Hematopoietic multipotent progenitor cell treated with erythropoietin and hydrocortisone succinate and interleukin-3 and kit ligand, for 15 days (in vitro differentiated cells): ENCODE measurements around the gene TMEM139.

Experiments
- DNase-seq: peaks from one replicate; pipeline ENCODE4 v3.0.0-alpha.2; 2015; ENCODE audit warnings: low spot score

The TMEM139 gene

DNA sequence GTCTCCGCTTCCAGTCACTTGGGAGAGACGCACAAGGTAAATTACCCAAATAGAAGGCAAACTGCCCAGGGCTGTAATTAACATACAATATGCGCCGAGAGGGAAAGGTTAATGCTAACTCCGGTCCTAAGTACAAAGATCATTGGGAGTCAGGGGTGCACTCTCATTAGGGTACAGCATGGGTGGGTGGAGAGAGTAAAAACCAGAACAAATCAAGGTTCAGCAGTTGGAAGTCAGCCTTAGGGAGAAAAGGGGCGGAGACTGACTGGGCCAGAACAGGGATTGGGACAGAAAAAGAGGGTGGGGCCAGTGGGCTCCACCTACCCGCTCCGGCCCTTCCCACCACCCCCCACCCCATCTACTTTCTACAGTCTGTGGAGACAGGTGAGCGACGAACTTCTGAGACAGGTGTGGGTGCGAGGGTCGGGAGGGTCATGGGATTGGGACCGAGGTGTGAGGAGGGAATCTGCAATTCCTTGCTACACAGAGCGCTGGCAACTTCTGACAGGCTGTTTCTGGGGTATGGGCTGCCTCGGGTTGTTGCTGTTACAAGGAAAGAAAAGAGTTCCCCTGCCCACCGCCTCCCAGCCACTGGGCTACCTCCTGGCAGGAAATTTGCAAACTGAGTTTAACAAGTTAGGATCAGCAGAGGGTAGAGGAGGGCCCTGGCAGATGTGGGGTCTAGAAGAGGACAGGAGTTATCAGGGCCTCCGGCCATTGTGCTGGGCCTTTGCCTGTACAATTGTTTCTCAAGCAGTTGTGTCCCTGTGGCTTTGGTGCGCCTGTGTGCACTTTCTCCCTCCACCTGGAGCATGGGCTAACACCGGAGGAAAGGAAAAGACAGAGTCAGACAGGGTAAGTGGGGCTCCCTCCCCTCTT is at the start of gene TMEM139:
Gene TMEM139, plus strand, starts transcription at position 368 of the 879 bp plus-strand sequence. CDS start 1,000 bp downstream, outside the sequence.
- no peak for DNase-seq

DNA sequence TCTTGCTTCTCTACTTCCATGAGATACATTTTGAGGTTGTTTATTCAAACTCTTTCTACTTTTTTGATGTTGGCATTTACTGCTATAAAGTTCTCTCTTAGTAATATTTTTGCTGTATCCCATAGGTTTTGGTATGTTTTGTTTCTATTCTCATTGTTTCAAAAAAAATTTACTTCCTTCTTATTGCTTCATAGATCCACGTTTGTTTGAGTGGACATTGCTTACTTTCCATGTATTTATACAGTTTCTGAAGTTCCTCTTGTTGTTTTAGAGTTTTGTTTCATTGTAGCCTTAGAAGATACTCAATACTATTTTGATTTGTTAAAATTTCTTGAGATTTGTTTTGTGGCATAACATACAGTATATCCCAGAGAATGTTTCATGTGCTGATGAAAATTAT is 49.2 kb upstream of the TMEM139 start:
- no peak for DNase-seq

DNA sequence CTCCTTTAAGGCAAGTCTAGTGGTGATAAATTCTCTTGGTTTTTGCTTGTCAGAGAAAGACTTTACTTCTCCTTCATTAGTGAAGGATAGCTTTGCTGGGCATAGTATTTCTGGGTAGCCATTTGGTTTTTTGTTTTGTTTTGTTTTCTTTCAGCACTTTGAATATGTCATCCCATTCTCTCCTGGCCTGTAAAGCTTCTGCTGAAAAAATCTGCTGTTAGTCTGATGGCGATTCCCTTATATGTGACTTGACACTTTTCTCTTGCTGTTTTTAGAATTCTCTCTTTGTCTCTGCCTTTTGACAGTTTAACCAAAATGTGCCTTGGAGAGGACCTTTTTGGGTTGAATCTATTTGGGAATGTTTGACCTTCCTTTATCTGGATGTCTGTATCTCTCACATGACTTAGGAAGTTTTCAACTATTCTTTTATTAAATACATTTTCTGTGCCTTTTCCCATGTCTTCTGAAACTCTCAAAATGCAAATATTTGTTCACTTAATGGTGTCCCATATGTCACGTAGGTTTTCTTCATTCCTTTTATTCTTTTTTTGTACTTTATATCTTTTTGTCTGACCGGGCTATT is 48.3 kb upstream of the TMEM139 start:
- DNase-seq = no peak

DNA sequence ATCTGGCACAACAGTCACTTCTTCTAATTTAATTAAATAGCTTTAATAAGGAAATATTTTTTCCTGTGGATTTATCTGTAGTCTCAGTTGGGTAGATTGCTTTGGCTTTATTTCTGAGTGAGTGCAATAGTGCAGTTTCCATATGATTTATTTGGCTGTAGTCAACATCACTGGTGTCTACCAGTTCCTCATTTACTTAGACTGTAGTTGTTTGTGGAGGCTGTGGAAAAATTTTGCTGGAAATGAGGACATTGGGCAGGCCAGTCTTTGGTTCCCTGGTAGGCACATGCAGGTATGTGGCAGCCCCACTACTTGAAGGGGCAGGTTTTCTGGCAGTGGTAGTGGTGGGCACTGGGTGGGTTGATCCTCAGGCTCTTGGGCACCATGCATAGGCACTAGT is 47.4 kb upstream of the TMEM139 start:
- DNase-seq = no peak

DNA sequence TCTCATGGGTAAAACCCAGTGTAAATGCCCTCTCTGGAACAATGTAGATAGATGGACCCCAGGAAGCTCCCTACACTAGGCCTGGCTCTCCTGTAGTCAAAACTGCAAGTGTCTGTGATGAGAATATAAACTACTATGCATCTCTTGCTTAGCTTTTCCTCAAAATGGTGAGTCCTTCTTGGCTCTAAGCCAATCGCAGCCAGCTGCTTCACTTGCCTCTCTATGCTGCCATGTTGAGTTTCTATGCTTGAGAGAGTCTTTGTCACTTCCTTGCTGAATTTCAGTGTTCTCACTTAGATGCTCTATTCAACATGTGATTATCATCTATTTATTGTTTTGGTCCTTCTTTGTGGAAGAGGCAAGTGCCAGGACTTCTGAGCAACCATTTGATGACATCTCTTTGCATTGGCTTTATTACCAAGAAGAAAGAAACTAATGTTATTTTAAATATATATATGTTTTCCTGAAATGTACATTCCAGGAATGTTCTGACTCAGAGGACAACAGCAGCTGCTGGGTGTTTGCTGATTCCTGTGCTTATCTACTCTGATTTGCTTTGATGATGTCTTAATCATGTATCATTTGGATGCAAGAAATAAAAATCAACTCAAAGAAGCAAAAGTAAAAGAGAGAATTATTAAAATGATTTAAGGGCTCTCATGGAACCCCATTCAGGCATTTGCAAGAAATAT is 46.3 kb upstream of the TMEM139 start:
- no peak for DNase-seq

DNA sequence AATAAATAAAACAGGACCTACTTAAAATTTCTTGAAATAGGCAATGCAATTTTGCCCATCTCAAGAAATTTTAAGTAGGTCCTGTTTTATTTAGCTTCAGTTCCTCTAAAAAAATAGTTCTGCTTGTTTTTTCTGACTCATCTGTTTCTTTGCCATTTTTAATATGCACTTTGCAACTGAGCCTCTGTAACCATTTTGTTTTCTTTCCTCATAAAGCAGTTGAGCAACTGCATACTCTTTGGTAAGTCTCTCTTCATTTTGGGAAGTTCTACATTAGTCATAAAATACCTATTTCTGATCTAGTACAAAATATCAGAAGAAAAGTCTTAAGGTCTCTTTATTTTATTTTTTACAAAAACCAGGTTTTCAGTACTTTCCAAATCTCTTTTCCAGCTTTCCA is 44.9 kb upstream of the TMEM139 start:
- no peak for DNase-seq

DNA sequence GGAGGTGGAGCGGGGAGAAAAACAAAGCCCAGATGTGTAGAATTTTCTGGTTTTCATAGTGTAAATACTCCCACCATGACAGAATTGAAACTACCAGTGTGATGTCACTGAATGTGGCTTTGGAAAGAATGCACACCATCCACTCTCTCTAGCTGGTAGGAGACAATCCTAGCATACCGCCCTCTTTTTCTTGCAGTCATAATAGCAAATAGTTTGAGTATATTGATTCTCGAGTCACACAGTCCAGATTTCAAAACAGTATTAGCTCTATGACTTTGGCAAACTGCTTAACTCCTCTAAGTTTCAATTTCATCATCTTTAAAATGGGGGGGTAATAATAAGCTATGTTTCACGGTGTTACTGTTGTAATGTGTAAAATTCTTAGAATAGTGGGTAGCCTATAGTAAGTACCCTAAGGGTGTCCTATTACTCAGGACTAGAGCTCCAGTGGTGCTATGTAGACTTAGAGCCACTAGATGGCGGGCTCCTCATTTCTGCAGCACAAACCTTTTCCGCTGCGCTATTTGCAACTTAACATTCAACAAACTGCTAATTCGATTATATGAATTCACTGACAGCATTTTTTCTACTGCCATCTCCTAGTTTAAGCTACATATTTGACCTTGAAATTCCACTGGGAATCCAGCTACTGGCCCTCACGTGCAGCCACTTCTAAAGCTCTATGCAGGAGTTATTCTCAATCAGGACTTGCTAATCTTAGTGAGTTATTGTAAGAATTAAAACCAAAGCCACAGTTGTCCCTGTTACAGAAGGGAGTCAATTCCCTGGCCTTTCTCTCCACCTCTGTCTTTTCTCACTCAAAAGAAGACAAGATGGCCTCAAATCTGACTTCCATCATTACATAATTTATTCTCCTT is 44.2 kb upstream of the TMEM139 start:
- peak; percentile 74 for DNase-seq

DNA sequence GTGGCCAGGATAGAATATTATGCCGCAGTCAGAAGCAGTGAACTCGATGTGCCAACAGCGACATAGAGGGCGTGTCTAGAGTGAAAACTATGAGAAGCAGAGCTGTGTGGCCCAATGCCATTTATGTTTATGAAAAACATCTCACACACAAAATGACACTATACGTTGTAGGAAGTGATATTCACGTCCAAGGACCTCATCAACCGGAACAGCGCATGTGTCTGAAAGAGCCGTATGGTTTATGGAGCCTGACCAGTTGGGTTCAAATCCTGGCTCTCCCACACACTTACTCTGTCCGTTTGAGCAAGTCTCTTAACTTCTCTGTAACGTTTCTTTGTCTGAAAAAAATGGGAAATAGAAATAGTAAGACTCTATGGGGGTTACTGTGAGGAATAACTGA is 42.5 kb upstream of the TMEM139 start:
- DNase-seq = no peak

DNA sequence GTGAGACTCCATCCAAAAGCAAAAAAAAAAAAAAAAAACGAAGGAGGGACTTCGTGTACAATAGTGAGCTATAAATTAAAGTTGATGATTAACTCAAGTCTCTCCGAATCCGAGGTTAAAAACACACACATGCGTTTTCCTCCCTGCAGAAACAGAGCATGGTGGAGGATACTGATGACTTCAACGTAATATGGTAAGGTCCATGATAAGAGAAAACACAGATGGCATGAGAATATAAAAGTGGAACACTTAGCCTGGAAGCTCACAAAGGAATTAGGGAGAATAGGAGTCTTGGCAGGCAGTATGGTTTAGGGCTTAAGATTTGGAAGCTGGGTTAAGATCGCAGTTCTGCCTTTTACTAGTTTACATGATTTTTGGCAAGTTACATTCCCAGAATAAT is 41.6 kb upstream of the TMEM139 start:
- no peak for DNase-seq

DNA sequence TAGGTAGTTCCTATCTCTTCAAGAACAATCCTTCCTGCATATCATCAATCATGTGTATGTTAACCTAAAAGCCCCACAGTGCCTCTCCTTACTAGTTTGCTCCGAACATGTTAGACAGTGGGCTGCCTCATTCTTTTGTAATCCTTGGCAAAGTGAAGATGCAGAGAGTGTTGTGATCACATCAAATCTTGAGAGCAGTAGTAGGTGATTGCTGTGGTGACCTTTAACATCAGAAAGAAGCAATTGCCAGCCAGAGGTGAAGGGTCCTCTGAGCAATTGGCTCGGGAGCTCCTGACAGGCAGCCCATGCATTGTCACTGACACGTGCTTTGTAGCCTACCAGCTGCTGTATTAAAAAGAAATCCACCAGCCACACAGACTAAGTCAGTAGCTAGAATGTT is 41.1 kb upstream of the TMEM139 start:
- DNase-seq = no peak

DNA sequence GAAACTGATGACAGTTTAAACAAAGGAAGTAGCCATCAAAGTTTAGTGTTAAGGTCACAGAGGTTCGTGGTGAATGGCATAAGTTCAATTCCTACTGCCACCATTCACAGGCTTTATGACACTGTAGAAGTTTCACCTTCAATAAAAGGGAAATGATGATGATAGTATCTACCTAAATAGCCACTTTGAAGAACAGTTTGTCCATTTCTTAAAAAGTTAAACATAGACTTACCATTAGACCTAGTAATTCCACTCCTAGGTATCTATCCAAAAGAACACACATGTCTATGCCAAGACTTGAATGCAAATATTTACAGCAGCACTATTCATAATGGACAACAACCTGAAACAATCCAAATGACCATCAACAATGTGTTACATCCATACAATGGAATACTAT is 40.4 kb upstream of the TMEM139 start:
- DNase-seq = no peak

DNA sequence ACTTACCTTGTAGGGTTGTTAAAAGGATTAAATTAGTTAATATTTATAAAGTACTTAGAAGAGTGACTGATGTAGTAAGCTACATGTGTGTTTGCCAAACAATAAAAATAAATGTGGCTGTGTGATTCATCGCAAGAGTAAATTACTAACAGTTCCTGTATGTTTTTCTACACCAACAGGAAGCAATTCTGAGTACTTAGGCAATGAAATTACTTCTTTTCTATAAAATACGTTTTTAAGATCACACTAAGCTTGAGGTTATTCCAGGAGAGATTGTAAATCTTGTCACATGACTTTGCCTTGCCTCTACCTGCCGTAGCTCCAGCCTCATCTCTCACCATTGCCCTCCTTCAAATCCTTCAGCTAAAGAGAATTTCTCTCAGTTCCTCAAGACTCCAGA is 39.6 kb upstream of the TMEM139 start:
- no peak for DNase-seq

DNA sequence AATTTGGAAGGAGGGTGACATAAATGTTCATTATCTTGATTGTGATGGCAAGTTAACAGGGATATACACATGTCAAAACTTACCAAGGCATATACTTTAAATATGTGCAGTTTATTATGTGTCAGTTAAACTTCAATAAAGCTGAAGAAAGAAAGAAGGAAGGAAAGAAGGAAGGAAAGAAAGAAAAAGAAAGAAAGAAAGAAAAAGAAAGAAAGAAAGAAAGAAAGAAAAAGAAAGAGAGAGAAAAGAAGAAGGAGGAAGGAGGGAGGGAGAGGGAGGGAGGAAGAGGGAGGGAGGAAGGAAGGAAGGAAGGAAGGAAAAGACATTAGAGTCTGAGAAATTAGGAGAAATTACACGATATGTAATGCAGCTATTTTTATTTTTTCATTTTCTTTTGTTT is 37.4 kb upstream of the TMEM139 start:
- DNase-seq = no peak

DNA sequence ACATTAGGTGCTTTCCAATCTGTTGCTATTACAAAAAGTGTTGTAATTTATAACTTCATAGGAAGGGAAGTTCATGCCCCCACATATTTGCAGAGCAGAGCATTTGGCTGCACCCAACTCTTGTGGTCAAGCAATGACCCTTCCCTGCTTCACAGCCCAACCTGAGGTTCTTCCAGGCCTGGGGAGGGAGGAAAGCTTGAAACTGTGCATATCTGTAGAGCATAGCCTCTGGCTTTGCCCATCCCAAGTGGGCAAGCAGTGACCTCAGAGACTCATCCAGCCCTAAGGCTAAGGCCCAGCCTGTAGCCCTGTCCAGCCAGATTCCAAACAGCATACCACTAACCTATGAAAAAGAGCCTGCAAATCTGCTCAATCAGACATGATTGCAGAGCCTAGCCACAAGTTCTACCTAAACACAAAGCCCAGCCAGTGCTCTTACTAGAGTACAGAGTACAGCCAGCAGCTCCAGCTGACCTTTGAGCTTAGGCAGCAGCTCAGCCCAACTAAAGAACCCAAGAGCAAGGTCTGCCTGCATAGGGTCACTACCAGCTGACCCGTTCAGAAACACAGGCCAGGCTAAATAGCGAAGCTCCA is 35.9 kb upstream of the TMEM139 start:
- no peak for DNase-seq

DNA sequence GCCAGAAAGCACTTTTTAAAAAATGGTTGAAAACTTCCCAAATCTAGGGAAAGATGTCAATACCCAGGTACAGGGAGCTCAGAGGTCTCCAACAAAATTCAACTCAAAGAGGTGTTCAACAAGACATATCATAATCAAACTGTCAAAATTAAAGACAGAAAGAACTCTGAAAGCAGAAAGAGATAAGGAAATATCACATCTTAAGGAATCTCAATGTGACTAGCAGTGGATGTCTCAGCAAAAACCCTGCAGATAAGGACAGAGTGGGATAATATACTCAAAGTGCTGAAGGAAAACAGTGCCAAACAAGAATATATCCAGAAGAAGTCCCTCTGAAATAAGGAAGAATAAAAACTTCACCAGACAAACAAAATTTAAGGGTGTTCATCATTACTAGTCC is 34.6 kb upstream of the TMEM139 start:
- no peak for DNase-seq

DNA sequence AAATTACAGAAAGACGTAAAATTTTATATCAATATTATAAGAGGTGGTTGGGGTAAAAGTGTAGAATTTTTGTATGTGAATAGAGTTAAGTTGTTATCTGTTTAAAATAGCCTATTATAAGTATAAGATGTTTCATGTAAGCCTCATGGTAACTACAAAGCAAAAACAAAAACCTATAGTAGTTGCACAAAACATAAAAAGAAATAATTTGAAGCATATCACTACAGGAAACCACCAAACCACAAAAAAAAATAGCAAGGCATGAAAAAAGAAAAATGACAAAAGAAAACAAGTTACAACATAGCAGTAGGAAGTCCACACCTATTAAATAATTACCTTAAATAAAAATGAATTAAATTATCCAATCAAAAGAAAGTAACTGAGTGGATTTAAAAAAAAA is 33.9 kb upstream of the TMEM139 start:
- DNase-seq = no peak

DNA sequence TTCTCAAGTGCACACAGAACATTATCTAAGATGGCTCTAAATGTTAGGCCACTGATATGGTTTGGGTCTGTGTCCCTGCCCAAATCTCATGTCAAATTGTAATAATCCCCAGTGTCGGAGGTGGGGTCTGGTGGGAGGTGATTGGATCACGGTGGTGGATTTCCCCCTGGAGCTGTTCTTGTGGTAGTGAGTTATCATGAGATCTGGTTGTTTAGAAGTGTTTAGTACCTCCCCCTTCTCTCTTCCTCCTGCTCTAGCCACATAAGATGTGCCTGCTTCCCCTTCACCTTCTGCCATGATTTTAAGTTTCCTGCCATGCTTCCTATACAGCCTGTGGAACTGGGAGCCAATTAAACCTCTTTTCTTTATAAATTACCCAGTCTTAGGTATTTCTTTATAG is 32.8 kb upstream of the TMEM139 start:
- DNase-seq = no peak

DNA sequence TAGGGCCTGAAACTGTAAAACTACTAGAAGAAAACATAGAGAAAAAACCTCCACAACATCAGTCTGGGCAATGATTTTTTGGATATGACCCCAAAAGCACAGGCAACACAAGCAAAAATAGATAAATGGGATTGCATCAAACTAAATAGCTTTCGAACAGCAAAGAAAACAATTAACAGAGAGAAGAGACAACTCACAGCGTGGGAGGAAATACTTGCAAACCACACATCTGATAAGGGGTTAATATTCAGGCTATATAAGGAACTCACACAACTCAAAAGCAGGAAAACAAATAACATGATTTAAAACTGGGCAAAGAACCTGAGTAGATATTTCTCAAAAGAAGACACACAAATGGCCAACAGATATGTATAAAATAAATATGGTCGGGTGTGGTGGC is 29.2 kb upstream of the TMEM139 start:
- no peak for DNase-seq

DNA sequence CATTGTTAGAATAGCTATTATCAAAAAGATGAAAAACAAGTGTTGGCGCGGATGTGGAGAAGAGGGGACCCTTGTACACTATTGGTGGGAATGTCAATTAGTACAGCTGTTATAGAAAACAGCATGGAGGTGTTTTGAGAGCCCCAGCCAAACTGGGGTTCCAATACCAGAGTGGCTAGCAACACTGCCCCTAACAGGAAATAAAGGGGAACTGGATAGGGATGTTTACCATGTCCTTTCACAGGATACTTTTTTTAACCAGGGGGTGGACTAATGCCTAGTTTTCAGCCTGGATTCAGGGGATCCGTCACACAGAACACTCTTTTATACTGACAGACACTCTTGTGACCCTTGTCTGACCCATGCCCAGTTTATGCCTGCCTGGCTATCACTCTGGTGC is 28.4 kb upstream of the TMEM139 start:
- DNase-seq = peak; percentile 38

DNA sequence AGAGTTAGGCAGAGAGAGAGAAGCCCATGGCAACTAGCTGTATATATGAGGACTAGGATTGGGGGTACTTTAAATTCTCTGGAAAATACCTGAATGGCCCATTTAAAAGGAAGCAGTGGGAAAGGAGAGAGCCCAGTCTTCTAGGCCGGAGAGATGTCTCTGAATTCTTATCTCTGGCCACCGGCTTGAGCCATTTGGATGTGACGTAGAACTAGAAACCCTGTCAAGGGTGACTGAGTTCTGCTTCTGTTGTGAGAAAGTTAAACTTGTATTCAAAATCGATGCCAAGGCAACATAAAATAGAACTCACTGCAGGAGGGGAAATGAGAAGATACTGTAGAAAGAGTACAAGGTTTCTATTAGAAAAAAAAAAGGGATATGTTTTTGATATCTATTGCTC is 27.8 kb upstream of the TMEM139 start:
- DNase-seq = peak; percentile 71

DNA sequence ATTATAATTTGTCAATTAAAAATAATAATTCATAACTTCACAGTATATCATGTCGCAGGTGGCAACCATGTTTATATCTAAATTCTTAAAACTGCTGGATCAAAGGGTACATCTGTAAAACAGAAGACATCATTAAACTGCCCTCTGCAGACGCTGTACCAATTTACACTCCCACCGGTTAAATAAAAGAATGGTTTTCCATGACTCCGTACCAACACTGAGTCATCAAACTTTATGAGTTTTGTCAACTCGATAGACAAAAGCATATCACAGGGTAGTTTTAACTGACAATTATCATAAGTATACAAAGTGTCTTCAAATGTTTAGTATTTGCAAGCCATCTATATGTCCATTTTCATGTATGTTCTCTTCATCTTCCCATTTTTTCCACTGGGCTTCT is 27.3 kb upstream of the TMEM139 start:
- DNase-seq = no peak

DNA sequence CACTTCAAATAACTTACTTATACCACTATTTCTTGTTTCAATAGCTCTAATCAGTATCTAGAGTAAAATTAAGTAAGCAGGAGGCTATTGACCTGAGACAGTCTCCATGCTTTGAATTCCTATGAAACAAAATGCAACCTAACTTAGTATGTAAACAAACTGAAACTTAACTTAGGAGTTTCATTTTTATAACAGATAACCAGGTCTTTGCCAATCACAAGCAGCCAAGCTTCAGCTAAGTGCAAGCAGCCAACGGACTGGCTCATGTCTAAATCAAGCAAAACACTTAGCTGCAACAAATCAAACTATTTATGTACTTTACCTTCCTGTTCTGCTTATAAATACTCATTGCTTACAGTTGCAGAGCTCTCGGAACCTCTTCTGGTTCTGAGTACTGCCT is 25.9 kb upstream of the TMEM139 start:
- peak; percentile 64 for DNase-seq
